Sigmoid colon (tissue), 7 donors: ENCODE measurements around the gene PARP15. TPM values are rescaled to one million over a fixed set of nuclear protein-coding genes. Genes with fewer than 3 reads are reported as not detected.

ENCODE experiments used
- DNase-seq: peaks from one replicate; pipeline ENCODE4 v3.0.0-alpha.2; 2019
- H3K27ac ChIP-seq, 4 donors: fragments of 200-600 bp; sonication (generic); one replicate each; pipeline ENCODE4 v1.5.1; 2016 to 2019; ENCODE audit warnings: mild to moderate bottlenecking in 1 of 4
- H3K27me3 ChIP-seq, 3 donors: fragments of 200-600 bp; sonication (generic); one replicate each; pipeline ENCODE4 v1.5.1; 2019; ENCODE audit warnings: mild to moderate bottlenecking in 1 of 3
- H3K36me3 ChIP-seq, 4 donors: fragments of 200-600 bp; sonication (generic); one replicate each; pipeline ENCODE4 v1.5.1; 2016 to 2019
- H3K4me1 ChIP-seq, 4 donors: fragments of 200-600 bp; sonication (generic); one replicate each; pipeline ENCODE4 v1.5.1; 2017 to 2019
- H3K4me3 ChIP-seq, 4 donors: fragments of 200-600 bp; sonication (generic); one replicate each; pipeline ENCODE4 v1.5.1; 2017 to 2019; ENCODE audit warnings: mild to moderate bottlenecking in 2 of 4, moderate library complexity in 1 of 4
- H3K9me3 ChIP-seq, 4 donors: fragments of 200-600 bp in 3 of 4; sonication (generic) in 3 of 4; one replicate each; pipeline versions ENCODE4 v1.5.1 to v1.6.1; 2013 to 2019
- CTCF ChIP-seq, 4 experiments: fragments of 450-650 bp in 3 of 4; fragments of 200-600 bp in 1 of 4; IDR thresholded peaks; one replicate each; pipeline ENCODE4 v1.5.1; 2016 to 2019; ENCODE audit warnings: antibody characterized with exemption in 4 of 4, mild to moderate bottlenecking in 3 of 4, moderate library complexity in 2 of 4
- EP300 ChIP-seq, 4 donors: sonication (generic); formaldehyde crosslinking; IDR thresholded peaks; one replicate each; pipeline ENCODE4 v1.6.1; 2017; ENCODE audit warnings: antibody characterized with exemption in 4 of 4
- POLR2A ChIP-seq, 2 donors: fragments of 450-650 bp; IDR thresholded peaks; one replicate each; pipeline ENCODE4 v1.6.1; 2016; ENCODE audit warnings: antibody characterized with exemption in 2 of 2, mild to moderate bottlenecking in 2 of 2, moderate library complexity in 2 of 2
- POLR2AphosphoS5 ChIP-seq, 4 donors: sonication (generic); formaldehyde crosslinking; IDR thresholded peaks; one replicate each; pipeline ENCODE4 v1.6.1; 2017; ENCODE audit warnings: antibody characterized with exemption in 4 of 4
- WGBS, 2 donors: extraction: QIAGEN DNeasy Blood & Tissue Kit; methylation state at CpG; one replicate each; pipeline ENCODE4 v1.1.7; 2013; 5-methylcytosine and 5-hydroxymethylcytosine counted together
- intact Hi-C: fragments of 100-400 bp; cut with DNase I; formaldehyde crosslinking; loops from one replicate; pipeline ENCODE4 v1.15.1; 2023
- polyA plus RNA-seq, 3 donors: library from polyadenylated mRNA; stranded (reverse); fragments of 200-250 nt; gene quantifications; one replicate each; pipeline ENCODE4 v1.2.3, GENCODE V29; 2013
- total RNA-seq, 4 donors: library from RNA; depleted of rRNA; stranded (reverse); fragments of >200 nt; gene quantifications; one replicate each; pipeline ENCODE4 v1.1.0, GENCODE V29; 2016
- donor health status: healthy with polysubstance abuse.
- donor health status: Bipolar disorder and iron deficiency.
- donor health status: healthy.

The PARP15 gene
- total and polyA plus RNA-seq, 7 donors = 1.1 to 16.8 (median 2.9) TPM; not detected in 1

GRCh38 chr3:122553171-122553570, 24.3 kb upstream of the PARP15 start:
- H3K36me3 ChIP-seq = peaks cover 16 to 91% (median 37%) of the 10 kb centered on the region in 4 donors
- intact Hi-C loops = loop anchor here (10.0 kb wide), 1 partner anchor 98 kb away; no protein-coding TSS in a partner anchor
- H3K27ac ChIP-seq = no peak overlapping the region
- 74 to 83% methylated on average over 3 of the region's 3 CpGs for WGBS, 2 donors
- no peak for DNase-seq
- H3K4me3 ChIP-seq = no peak overlapping the region
- no peaks in the 10 kb centered on the region for H3K9me3 ChIP-seq
- H3K27me3 ChIP-seq = no peaks in the 10 kb centered on the region
- peaks cover 0 to 32% (median 12%) of the 10 kb centered on the region in 4 donors for H3K4me1 ChIP-seq
- TF ChIP-seq POLR2A (IDR thresholded peaks at IDR 0.05) (no peak), CTCF (IDR thresholded peaks at IDR 0.05) (no peak), EP300 (IDR thresholded peaks at IDR 0.05) (no peak), POLR2AphosphoS5 (IDR thresholded peaks at IDR 0.05) (no peak)

GRCh38 chr3:122555275-122556071, 22.0 kb upstream of the PARP15 start:
- 95 to 96% methylated on average over 6 of the region's 6 CpGs for WGBS, 2 donors
- Histone ChIP-seq H3K9me3 (no peaks in the 10 kb centered on the region), H3K27ac (peak overlapping the region in 3 of 4 donors; percentile 43 to 75 (median 67)), H3K27me3 (no peaks in the 10 kb centered on the region), H3K4me1 (peaks cover 0 to 32% (median 15%) of the 10 kb centered on the region in 4 donors), H3K36me3 (peaks cover 11 to 87% (median 34%) of the 10 kb centered on the region in 4 donors), H3K4me3 (no peak overlapping the region)
- TF ChIP-seq CTCF (IDR thresholded peaks at IDR 0.05) (no peak), EP300 (IDR thresholded peaks at IDR 0.05) (peak in 1 of 4 donors; percentile 64), POLR2AphosphoS5 (IDR thresholded peaks at IDR 0.05) (peak in 3 of 4 donors; percentile 52 to 71 (median 69)), POLR2A (IDR thresholded peaks at IDR 0.05) (no peak)
- DNase-seq = no peak
- intact Hi-C loops = loop anchor here (5.0 to 10.0 kb wide), 2 partner anchors 101 to 163 kb away; no protein-coding TSS in a partner anchor

- WGBS, 2 donors = 89 to 94% methylated on average over 5 of the region's 5 CpGs
- TF ChIP-seq POLR2A (IDR thresholded peaks at IDR 0.05) = no peak
- Histone ChIP-seq H3K4me1 (peaks cover 0 to 44% (median 23%) of the 10 kb centered on the region in 4 donors), H3K36me3 (peaks cover 11 to 68% (median 22%) of the 10 kb centered on the region in 4 donors), H3K4me3 (no peak overlapping the region), H3K27me3 (no peaks in the 10 kb centered on the region), H3K27ac (peak overlapping the region in 1 of 4 donors; percentile 75), H3K9me3 (no peaks in the 10 kb centered on the region)
- no peak for DNase-seq
- intact Hi-C loops = loop anchor here (5.0 to 10.0 kb wide), 2 partner anchors 103 to 165 kb away; no protein-coding TSS in a partner anchor
These were observed 20.1 kb upstream of the PARP15 start for GRCh38 chr3:122557356-122557755.

GRCh38 chr3:122558605-122559004, 18.8 kb upstream of the PARP15 start:
- 95 to 96% methylated on average over 6 of the region's 6 CpGs for WGBS, 2 donors
- Histone ChIP-seq H3K36me3 (peaks cover 11 to 56% (median 22%) of the 10 kb centered on the region in 4 donors), H3K4me3 (no peak overlapping the region), H3K9me3 (no peaks in the 10 kb centered on the region), H3K4me1 (peaks cover 0 to 56% (median 34%) of the 10 kb centered on the region in 4 donors), H3K27ac (no peak overlapping the region), H3K27me3 (no peaks in the 10 kb centered on the region)
- no peak for TF ChIP-seq POLR2A (IDR thresholded peaks at IDR 0.05)
- TF ChIP-seq CTCF (IDR thresholded peaks at IDR 0.05) = no peak
- TF ChIP-seq EP300 (IDR thresholded peaks at IDR 0.05) = no peak
- no peak for TF ChIP-seq POLR2AphosphoS5 (IDR thresholded peaks at IDR 0.05)
- no peak for DNase-seq
- intact Hi-C loops = loop anchor here (5.0 to 10.0 kb wide), 2 partner anchors 104 to 166 kb away; no protein-coding TSS in a partner anchor

- Histone ChIP-seq H3K9me3 (no peaks in the 10 kb centered on the region), H3K27ac (peak overlapping the region in 1 of 4 donors; percentile 52), H3K36me3 (peaks cover 11 to 48% (median 22%) of the 10 kb centered on the region in 4 donors), H3K4me3 (no peak overlapping the region), H3K4me1 (peaks cover 0 to 47% (median 31%) of the 10 kb centered on the region in 4 donors), H3K27me3 (no peaks in the 10 kb centered on the region)
- DNase-seq = no peak
- 83 to 94% methylated on average over 3 of the region's 3 CpGs for WGBS, 2 donors
- intact Hi-C loops = loop anchor here (2.0 to 10.0 kb wide), 6 partner anchors 48 to 235 kb away; partner anchors contain the start of genes HSPBAP1, KPNA1, SLC49A4 and WDR5B
- TF ChIP-seq CTCF (IDR thresholded peaks at IDR 0.05) (no peak), POLR2A (IDR thresholded peaks at IDR 0.05) (no peak), POLR2AphosphoS5 (IDR thresholded peaks at IDR 0.05) (no peak), EP300 (IDR thresholded peaks at IDR 0.05) (no peak)
These were observed 17.5 kb upstream of the PARP15 start for GRCh38 chr3:122559906-122560305.
